H1 (cell line): ENCODE measurements around the gene VSIR. TPM values are rescaled to one million over a fixed set of nuclear protein-coding genes. Genes with fewer than 3 reads are reported as not detected.

ENCODE experiments used
- CTCF ChIA-PET: fragments of 300-600 bp; sonication (Branson Sonifier 250); formaldehyde crosslinking; loops from one replicate; lab custom pipeline; 2021; ENCODE audit not compliant: partially characterized antibody; lab: Charles Lee
- POLR2A ChIA-PET: fragments of 300-600 bp; sonication (Branson Sonifier 250); formaldehyde crosslinking; loops from one replicate; lab custom pipeline; 2021; ENCODE audit warnings: inconsistent platforms; ENCODE audit not compliant: partially characterized antibody; lab: Charles Lee
- DNase-seq, 2 experiments: peaks; one replicate each; pipeline versions ENCODE4 v3.0.0 to v3.0.0-alpha.2; 2010 to 2022; ENCODE audit warnings: low spot score in 2 of 2, low read depth in 1 of 2, mixed read lengths in 1 of 2
- FAIRE-seq: peaks from 2 replicates; lab custom pipeline; 2011; peaks lifted over from hg19 to GRCh38; lab: Jason Lieb, UNC
- H2AFZ ChIP-seq: 2 replicates; pipeline ENCODE4 v1.8.1; 2012; ENCODE audit warnings: low read length, inconsistent platforms
- H2AK5ac ChIP-seq: 2 replicates; pipeline ENCODE4 v1.6.1; 2013; ENCODE audit warnings: low read depth, low read length
- H2BK120ac ChIP-seq: replicated peaks from 2 replicates; pipeline ENCODE3; 2013; ENCODE audit warnings: low read depth, low read length, inconsistent platforms
- H2BK12ac ChIP-seq: 2 replicates; pipeline ENCODE4 v1.6.1; 2013; ENCODE audit warnings: low read depth, low read length
- H2BK15ac ChIP-seq: 2 replicates; pipeline ENCODE4 v1.6.1; 2013; ENCODE audit warnings: low read length
- H2BK20ac ChIP-seq: 2 replicates; pipeline ENCODE4 v1.6.1; 2013; ENCODE audit warnings: low read length
- H2BK5ac ChIP-seq: 2 replicates; pipeline ENCODE4 v1.6.1; 2013; ENCODE audit warnings: low read depth, low read length
- H3K14ac ChIP-seq: 2 replicates; pipeline ENCODE4 v1.6.1; 2013; ENCODE audit warnings: inconsistent platforms; ENCODE audit not compliant: insufficient read length
- H3K18ac ChIP-seq: 2 replicates; pipeline ENCODE4 v1.6.1; 2013; ENCODE audit warnings: low read length; ENCODE audit errors: extremely low read depth
- H3K23ac ChIP-seq: 2 replicates; pipeline ENCODE4 v1.6.1; 2013; ENCODE audit warnings: inconsistent platforms; ENCODE audit not compliant: insufficient read length
- H3K23me2 ChIP-seq: 2 replicates; pipeline ENCODE4 v1.6.1; 2013; ENCODE audit warnings: low read depth, low read length
- H3K27ac ChIP-seq: 2 replicates; pipeline ENCODE4 v1.6.1; 2011; ENCODE audit warnings: low read depth, low read length, inconsistent platforms
- H3K27me3 ChIP-seq, 4 experiments: replicated peaks in 1 of 4; 1 replicate in 1 of 4; 2 replicates in 3 of 4; pipeline versions ENCODE4 v1.6.1 to v1.8.1; 2011 to 2013; ENCODE audit warnings: low read length in 3 of 4, mild to moderate bottlenecking in 3 of 4, inconsistent platforms in 2 of 4, mixed read lengths in 2 of 4, moderate library complexity in 1 of 4; ENCODE audit not compliant: control insufficient read depth in 3 of 4, insufficient read depth in 3 of 4; ENCODE audit errors: extremely low read depth in 1 of 4
- H3K36me3 ChIP-seq, 4 experiments: 2 replicates each; pipeline versions ENCODE4 v1.6.1 to v1.8.1; 2011 to 2013; ENCODE audit warnings: mild to moderate bottlenecking in 4 of 4, low read length in 3 of 4, moderate library complexity in 2 of 4, control low read depth in 1 of 4, inconsistent platforms in 1 of 4; ENCODE audit not compliant: insufficient read depth in 4 of 4, control insufficient read depth in 2 of 4
- H3K4ac ChIP-seq: replicated peaks from 2 replicates; pipeline ENCODE3; 2013; ENCODE audit warnings: low read length, low read depth, mixed read lengths, inconsistent platforms; ENCODE audit not compliant: insufficient read length
- H3K4me1 ChIP-seq, 4 experiments: replicated peaks in 1 of 4; 1 replicate in 1 of 4; 2 replicates in 3 of 4; pipeline versions ENCODE4 v1.6.1 to v1.8.1; 2011 to 2013; ENCODE audit warnings: low read length in 3 of 4, inconsistent platforms in 2 of 4, mixed read lengths in 1 of 4; ENCODE audit not compliant: insufficient read depth in 4 of 4, control insufficient read depth in 3 of 4
- H3K4me2 ChIP-seq, 2 experiments: 2 replicates each; pipeline versions ENCODE4 v1.6.1 to v1.8.1; 2011 to 2013; ENCODE audit warnings: low read depth in 2 of 2, low read length in 2 of 2, control low read depth in 1 of 2, inconsistent platforms in 1 of 2, mild to moderate bottlenecking in 1 of 2; ENCODE audit not compliant: insufficient read depth in 1 of 2
- H3K4me3 ChIP-seq, 4 experiments: fragments of 200-600, 300-600 bp in 1 of 4; sonication (generic), shearing (Covaris generic), sonication (Bioruptor Twin) in 1 of 4; 2 replicates each; pipeline versions ENCODE4 v1.5.1 to v1.8.1; 2011 to 2016; ENCODE audit warnings: low read length in 4 of 4, low read depth in 3 of 4, control low read depth in 2 of 4, inconsistent platforms in 2 of 4, mild to moderate bottlenecking in 2 of 4, mixed read lengths in 1 of 4, moderate library complexity in 1 of 4; ENCODE audit not compliant: insufficient read depth in 2 of 4; ENCODE audit errors: extremely low read depth in 1 of 4
- H3K56ac ChIP-seq: replicated peaks from 2 replicates; pipeline ENCODE3; 2013; ENCODE audit warnings: low read depth, mild to moderate bottlenecking, mixed read lengths, low read length, inconsistent platforms; ENCODE audit not compliant: insufficient read length
- H3K79me1 ChIP-seq: 2 replicates; pipeline ENCODE4 v1.6.1; 2013; ENCODE audit warnings: low read depth, low read length, control low read depth
- H3K79me2 ChIP-seq, 2 experiments: 2 replicates each; pipeline versions ENCODE4 v1.6.1 to v1.8.1; 2012 to 2013; ENCODE audit warnings: low read length in 2 of 2, mild to moderate bottlenecking in 2 of 2, inconsistent platforms in 1 of 2; ENCODE audit not compliant: insufficient read depth in 2 of 2, control insufficient read depth in 1 of 2
- H3K9ac ChIP-seq, 4 experiments: replicated peaks in 1 of 4; 1 replicate in 1 of 4; 2 replicates in 3 of 4; pipeline versions ENCODE4 v1.6.1 to v1.8.1; 2011 to 2013; ENCODE audit warnings: low read depth in 3 of 4, low read length in 3 of 4, control low read depth in 2 of 4, mild to moderate bottlenecking in 2 of 4, moderate library complexity in 2 of 4, inconsistent platforms in 1 of 4; ENCODE audit errors: extremely low read depth in 1 of 4
- H3K9me3 ChIP-seq, 2 experiments: 2 replicates each; pipeline versions ENCODE4 v1.6.1 to v1.8.1; 2012 to 2013; ENCODE audit warnings: mild to moderate bottlenecking in 2 of 2, moderate library complexity in 2 of 2, control low read depth in 1 of 2, inconsistent platforms in 1 of 2, low read depth in 1 of 2, low read length in 1 of 2, mixed read lengths in 1 of 2; ENCODE audit not compliant: insufficient read depth in 2 of 2
- H4K20me1 ChIP-seq, 2 experiments: replicated peaks in 1 of 2; 2 replicates each; pipeline versions ENCODE3 to v1.8.1; 2011 to 2013; ENCODE audit warnings: inconsistent platforms in 2 of 2, low read length in 2 of 2, mild to moderate bottlenecking in 1 of 2; ENCODE audit not compliant: insufficient read depth in 2 of 2, control insufficient read depth in 1 of 2
- H4K5ac ChIP-seq: 2 replicates; pipeline ENCODE4 v1.6.1; 2013; ENCODE audit warnings: low read length, low read depth, mixed read lengths, inconsistent platforms; ENCODE audit not compliant: insufficient read length
- H4K8ac ChIP-seq: 2 replicates; pipeline ENCODE4 v1.8.0; 2013; ENCODE audit warnings: mild to moderate bottlenecking, moderate library complexity, low read length, inconsistent platforms; ENCODE audit not compliant: insufficient read depth; ENCODE audit errors: extremely low read depth
- H4K91ac ChIP-seq: replicated peaks from 2 replicates; pipeline ENCODE3; 2013; ENCODE audit warnings: low read length, mixed read lengths, inconsistent platforms; ENCODE audit not compliant: insufficient read length
- KDM4A ChIP-seq: IDR thresholded peaks from one replicate; pipeline ENCODE4 v1.7.1; 2012; ENCODE audit warnings: low read depth, mild to moderate bottlenecking, moderate library complexity, low read length, inconsistent platforms; ENCODE audit not compliant: severe bottlenecking
- RAD21 ChIP-seq, 2 experiments: IDR thresholded peaks in 1 of 2; conservative IDR thresholded peaks in 1 of 2; 2 replicates each; pipeline ENCODE4 v1.6.1; 2011; ENCODE audit warnings: low read depth in 2 of 2, low read length in 2 of 2, improper control_type of control experiment in 1 of 2, inconsistent platforms in 1 of 2, mild to moderate bottlenecking in 1 of 2, moderate library complexity in 1 of 2
- WGBS, 2 experiments: shearing (Covaris generic) in 1 of 2; methylation state at CpG; one replicate each; pipeline versions ENCODE4 v1.1.6 to v1.1.7; 2013 to 2015; ENCODE audit warnings: low lambda C conversion rate in 2 of 2, mixed read lengths in 2 of 2, inconsistent platforms in 1 of 2, low coverage in 1 of 2, missing lambda C conversion rate in 1 of 2; ENCODE audit not compliant: insufficient replicate concordance in 2 of 2, insufficient coverage in 1 of 2, insufficient read length in 1 of 2; ENCODE audit errors: extremely low coverage in 1 of 2, missing lambda C conversion rate in 1 of 2; 5-methylcytosine and 5-hydroxymethylcytosine counted together
- polyA plus RNA-seq, 7 experiments: library from polyadenylated mRNA; depleted of rRNA in 3 of 7; stranded (reverse) in 5 of 7; unstranded in 2 of 7; fragments of >200 nt in 5 of 7; fragments of 200-250 nt in 2 of 7; gene quantifications; 1 replicate in 5 of 7; 2 replicates in 1 of 7; 4 replicates in 1 of 7; pipeline versions ENCODE4 v1.2.1 to v1.2.3, GENCODE V29; 2011 to 2013; ENCODE audit warnings: missing spikeins in 2 of 7, mixed read lengths in 2 of 7
- total RNA-seq: library from RNA; stranded (reverse); fragmentation: NEBNext Ultra II Directional; extraction: Animal tissue kit (Norgen Biotek cat#: 25700); gene quantifications from 2 replicates; pipeline ENCODE4 v1.2.1, GENCODE V29; 2021
- TF ChIP-seq, protein P1 (sequence below), 3 experiments: IDR thresholded peaks; 1 replicate in 2 of 3; 2 replicates in 1 of 3; pipeline versions ENCODE4 v1.5.1 to v1.6.1; 2011; ENCODE audit warnings: low read length in 3 of 3, mild to moderate bottlenecking in 3 of 3, inconsistent platforms in 2 of 3, low read depth in 1 of 3, moderate library complexity in 1 of 3; ENCODE audit not compliant: insufficient read depth in 1 of 3; ENCODE audit errors: control extremely low read depth in 1 of 3

VSIR gene
- total and polyA plus RNA-seq, 2 of the 8 experiments (the other 6 are each of a cell fraction or from before 2014, with no cell fraction given), result 0.33 TPM; not detected in 1

DNA sequence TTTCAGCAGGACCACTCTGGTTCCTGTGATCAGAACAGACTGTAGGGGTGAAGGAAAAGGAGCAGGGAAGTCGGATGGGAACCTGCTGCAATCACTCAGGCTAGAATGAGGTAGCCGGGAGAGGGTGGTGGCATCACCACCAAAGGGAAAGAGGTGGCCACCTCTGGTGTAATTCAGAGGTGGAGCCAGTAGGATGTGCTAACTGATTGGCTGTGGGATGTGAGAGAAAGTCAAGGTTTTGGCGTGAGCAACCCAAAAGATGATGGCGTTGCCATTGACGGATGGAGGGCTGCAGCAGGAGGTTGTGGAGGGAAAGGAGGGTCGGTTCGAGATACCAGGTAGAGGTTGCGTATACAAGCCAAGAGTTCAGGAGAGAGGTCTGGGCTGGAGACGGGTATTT is 7.4 kb upstream of the VSIR start:
- Histone ChIP-seq H3K23ac (no peak overlapping the region), H3K9me3 (0 out of 4 replicates have a peak, but pooled peaks cover 0 to 6% of the 10 kb centered on the region in 2 experiments), H3K79me2 (no peaks in the 10 kb centered on the region), H2BK20ac (no peak overlapping the region), H4K20me1 (no peaks in the 10 kb centered on the region), H3K27ac (no peak overlapping the region), H3K4me1 (peaks cover 0 to 6% (median 3%) of the 10 kb centered on the region in 4 experiments; a peak in 5 of 7 replicates), H2BK12ac (no peak overlapping the region), H4K8ac (no peak overlapping the region), H3K4me2 (no peak overlapping the region), H2AK5ac (no peak overlapping the region), H3K23me2 (no peaks in the 10 kb centered on the region), H3K56ac (no peak overlapping the region), H3K4ac (no peak overlapping the region), H3K79me1 (no peaks in the 10 kb centered on the region; the same call in 1 of the 2 replicates), H2AFZ (no peak overlapping the region), H3K14ac (no peak overlapping the region), H2BK5ac (no peak overlapping the region), H3K36me3 (no peaks in the 10 kb centered on the region), H4K5ac (no peak overlapping the region), H3K18ac (no peak overlapping the region), H3K9ac (no peak overlapping the region), H4K91ac (no peak overlapping the region), H3K27me3 (no peaks in the 10 kb centered on the region), H3K4me3 (no peak overlapping the region), H2BK120ac (no peak overlapping the region), H2BK15ac (no peak overlapping the region)
- CTCF ChIA-PET, result interaction anchor here (0.8 to 2.3 kb wide), 4 partner anchors 13 to 25 kb away, joined by 4 to 11 read pairs (median 4); no protein-coding TSS in a partner anchor
- TF ChIP-seq, protein P1, sequence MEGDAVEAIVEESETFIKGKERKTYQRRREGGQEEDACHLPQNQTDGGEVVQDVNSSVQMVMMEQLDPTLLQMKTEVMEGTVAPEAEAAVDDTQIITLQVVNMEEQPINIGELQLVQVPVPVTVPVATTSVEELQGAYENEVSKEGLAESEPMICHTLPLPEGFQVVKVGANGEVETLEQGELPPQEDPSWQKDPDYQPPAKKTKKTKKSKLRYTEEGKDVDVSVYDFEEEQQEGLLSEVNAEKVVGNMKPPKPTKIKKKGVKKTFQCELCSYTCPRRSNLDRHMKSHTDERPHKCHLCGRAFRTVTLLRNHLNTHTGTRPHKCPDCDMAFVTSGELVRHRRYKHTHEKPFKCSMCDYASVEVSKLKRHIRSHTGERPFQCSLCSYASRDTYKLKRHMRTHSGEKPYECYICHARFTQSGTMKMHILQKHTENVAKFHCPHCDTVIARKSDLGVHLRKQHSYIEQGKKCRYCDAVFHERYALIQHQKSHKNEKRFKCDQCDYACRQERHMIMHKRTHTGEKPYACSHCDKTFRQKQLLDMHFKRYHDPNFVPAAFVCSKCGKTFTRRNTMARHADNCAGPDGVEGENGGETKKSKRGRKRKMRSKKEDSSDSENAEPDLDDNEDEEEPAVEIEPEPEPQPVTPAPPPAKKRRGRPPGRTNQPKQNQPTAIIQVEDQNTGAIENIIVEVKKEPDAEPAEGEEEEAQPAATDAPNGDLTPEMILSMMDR (IDR thresholded peaks at IDR 0.05; ENCODE audit: control extremely low read depth in 1 of 3, insufficient read depth in 1 of 3, low read depth in 1 of 3, low read length in 3 of 3), result peak; percentile 23 to 47 (median 32); a peak in 3 of 4 replicates
- TF ChIP-seq RAD21 (IDR thresholded peaks at IDR 0.05 in 1 of 2, conservative IDR thresholded peaks at IDR 0.05 in 1 of 2; ENCODE audit: low read depth in 2 of 2, low read length in 2 of 2) (peak; percentile 55 to 67), KDM4A (no peak)
- POLR2A ChIA-PET, result no interaction called here
- no peak for DNase-seq
- peak; percentile 32 for FAIRE-seq
- 86% methylated on average over 9 of the region's 9 CpGs; no CpG with 5 or more reads in 1 of the 2 experiments for WGBS, 2 experiments
